ENCODE measurements around the gene CCDC107. TPM values are rescaled to one million over a fixed set of nuclear protein-coding genes. Genes with fewer than 3 reads are reported as not detected.

The CCDC107 gene
- total and polyA plus RNA-seq, 2 of the 13 experiments (the other 11 are each of a cell fraction or from before 2014, with no cell fraction given) = 7.1 to 15.2 TPM

DNA sequence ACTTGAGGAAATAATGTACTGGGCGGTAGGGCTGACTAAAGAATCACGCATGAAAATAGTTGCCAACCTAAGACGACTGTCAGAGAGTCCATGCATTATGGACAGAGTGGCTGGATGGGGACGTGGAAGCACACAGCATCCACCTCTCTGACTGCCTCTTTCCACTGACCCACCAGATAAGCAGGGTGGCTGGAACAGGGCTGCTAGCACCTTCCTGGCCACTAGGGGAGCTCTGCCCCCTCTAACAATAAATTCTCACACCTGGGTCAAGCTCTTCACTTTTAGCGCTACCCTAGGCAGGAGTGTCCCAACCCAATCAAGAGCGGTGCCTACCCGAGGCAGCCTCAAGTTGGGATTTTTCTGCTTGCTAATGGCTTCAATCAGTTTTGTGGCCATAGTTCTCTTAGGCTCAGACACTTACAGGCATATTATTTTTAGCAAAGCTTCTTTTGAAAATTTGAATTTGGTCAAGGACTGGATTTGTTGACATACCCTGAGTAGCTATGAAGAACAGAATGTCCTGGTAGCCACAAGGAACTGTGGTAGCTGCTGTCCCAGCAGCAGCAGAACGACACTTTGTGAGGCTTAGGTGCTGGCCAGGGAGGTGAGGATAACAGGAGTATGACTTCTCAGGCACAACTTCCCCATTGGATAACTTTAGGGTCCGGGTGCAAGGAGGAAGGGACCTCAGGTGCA lies 38.6 kb downstream of the CCDC107 start (continued):
- TF ChIP-seq, protein P1, sequence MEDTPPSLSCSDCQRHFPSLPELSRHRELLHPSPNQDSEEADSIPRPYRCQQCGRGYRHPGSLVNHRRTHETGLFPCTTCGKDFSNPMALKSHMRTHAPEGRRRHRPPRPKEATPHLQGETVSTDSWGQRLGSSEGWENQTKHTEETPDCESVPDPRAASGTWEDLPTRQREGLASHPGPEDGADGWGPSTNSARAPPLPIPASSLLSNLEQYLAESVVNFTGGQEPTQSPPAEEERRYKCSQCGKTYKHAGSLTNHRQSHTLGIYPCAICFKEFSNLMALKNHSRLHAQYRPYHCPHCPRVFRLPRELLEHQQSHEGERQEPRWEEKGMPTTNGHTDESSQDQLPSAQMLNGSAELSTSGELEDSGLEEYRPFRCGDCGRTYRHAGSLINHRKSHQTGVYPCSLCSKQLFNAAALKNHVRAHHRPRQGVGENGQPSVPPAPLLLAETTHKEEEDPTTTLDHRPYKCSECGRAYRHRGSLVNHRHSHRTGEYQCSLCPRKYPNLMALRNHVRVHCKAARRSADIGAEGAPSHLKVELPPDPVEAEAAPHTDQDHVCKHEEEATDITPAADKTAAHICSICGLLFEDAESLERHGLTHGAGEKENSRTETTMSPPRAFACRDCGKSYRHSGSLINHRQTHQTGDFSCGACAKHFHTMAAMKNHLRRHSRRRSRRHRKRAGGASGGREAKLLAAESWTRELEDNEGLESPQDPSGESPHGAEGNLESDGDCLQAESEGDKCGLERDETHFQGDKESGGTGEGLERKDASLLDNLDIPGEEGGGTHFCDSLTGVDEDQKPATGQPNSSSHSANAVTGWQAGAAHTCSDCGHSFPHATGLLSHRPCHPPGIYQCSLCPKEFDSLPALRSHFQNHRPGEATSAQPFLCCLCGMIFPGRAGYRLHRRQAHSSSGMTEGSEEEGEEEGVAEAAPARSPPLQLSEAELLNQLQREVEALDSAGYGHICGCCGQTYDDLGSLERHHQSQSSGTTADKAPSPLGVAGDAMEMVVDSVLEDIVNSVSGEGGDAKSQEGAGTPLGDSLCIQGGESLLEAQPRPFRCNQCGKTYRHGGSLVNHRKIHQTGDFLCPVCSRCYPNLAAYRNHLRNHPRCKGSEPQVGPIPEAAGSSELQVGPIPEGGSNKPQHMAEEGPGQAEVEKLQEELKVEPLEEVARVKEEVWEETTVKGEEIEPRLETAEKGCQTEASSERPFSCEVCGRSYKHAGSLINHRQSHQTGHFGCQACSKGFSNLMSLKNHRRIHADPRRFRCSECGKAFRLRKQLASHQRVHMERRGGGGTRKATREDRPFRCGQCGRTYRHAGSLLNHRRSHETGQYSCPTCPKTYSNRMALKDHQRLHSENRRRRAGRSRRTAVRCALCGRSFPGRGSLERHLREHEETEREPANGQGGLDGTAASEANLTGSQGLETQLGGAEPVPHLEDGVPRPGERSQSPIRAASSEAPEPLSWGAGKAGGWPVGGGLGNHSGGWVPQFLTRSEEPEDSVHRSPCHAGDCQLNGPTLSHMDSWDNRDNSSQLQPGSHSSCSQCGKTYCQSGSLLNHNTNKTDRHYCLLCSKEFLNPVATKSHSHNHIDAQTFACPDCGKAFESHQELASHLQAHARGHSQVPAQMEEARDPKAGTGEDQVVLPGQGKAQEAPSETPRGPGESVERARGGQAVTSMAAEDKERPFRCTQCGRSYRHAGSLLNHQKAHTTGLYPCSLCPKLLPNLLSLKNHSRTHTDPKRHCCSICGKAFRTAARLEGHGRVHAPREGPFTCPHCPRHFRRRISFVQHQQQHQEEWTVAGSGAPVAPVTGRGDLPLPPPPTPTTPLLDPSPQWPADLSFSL (CRISPR knock-in tag; IDR thresholded peaks at IDR 0.05) = no peak
- TF ChIP-seq DMAP1 (CRISPR knock-in tag; IDR thresholded peaks at IDR 0.05) (no peak), ATF7-NPFF (CRISPR knock-in tag; IDR thresholded peaks at IDR 0.05; ENCODE audit: low read depth) (no peak), HMGA1 (CRISPR knock-in tag; conservative IDR thresholded peaks at IDR 0.05) (no peak), HOXA7 (CRISPR knock-in tag; IDR thresholded peaks at IDR 0.05) (no peak), ZNF484 (CRISPR knock-in tag; IDR thresholded peaks at IDR 0.05; ENCODE audit: borderline replicate concordance, low read depth) (no peak), KLF11 (CRISPR knock-in tag; IDR thresholded peaks at IDR 0.05) (no peak), ISX (CRISPR knock-in tag; conservative IDR thresholded peaks at IDR 0.05) (no peak), PHF5A (CRISPR knock-in tag; IDR thresholded peaks at IDR 0.05; ENCODE audit: low read depth, unreplicated experiment) (no peak)
- TF ChIP-seq, protein P2, sequence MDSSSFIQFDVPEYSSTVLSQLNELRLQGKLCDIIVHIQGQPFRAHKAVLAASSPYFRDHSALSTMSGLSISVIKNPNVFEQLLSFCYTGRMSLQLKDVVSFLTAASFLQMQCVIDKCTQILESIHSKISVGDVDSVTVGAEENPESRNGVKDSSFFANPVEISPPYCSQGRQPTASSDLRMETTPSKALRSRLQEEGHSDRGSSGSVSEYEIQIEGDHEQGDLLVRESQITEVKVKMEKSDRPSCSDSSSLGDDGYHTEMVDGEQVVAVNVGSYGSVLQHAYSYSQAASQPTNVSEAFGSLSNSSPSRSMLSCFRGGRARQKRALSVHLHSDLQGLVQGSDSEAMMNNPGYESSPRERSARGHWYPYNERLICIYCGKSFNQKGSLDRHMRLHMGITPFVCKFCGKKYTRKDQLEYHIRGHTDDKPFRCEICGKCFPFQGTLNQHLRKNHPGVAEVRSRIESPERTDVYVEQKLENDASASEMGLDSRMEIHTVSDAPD (CRISPR knock-in tag; IDR thresholded peaks at IDR 0.05) = no peak
- TF ChIP-seq, protein P3, sequence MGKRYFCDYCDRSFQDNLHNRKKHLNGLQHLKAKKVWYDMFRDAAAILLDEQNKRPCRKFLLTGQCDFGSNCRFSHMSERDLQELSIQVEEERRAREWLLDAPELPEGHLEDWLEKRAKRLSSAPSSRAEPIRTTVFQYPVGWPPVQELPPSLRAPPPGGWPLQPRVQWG (CRISPR knock-in tag; IDR thresholded peaks at IDR 0.05; ENCODE audit: borderline replicate concordance, low read depth) = no peak
